Hematopoietic multipotent progenitor cell (in vitro differentiated cells): ENCODE measurements around the gene MVD. TPM values are rescaled to one million over a fixed set of nuclear protein-coding genes. Genes with fewer than 3 reads are reported as not detected.

Experiments used
- DNase-seq, 3 donors: peaks; one replicate each; pipeline ENCODE4 v3.0.0-alpha.2; 2011 to 2015; ENCODE audit warnings: low read depth in 2 of 3, low spot score in 2 of 3
- total RNA-seq: library from RNA; depleted of rRNA; stranded (reverse); fragments of >200 nt; gene quantifications from one replicate; pipeline ENCODE4 v1.2.3, GENCODE V29; 2012

MVD gene
- total RNA-seq, 1 donor: 38.2 TPM

DNA sequence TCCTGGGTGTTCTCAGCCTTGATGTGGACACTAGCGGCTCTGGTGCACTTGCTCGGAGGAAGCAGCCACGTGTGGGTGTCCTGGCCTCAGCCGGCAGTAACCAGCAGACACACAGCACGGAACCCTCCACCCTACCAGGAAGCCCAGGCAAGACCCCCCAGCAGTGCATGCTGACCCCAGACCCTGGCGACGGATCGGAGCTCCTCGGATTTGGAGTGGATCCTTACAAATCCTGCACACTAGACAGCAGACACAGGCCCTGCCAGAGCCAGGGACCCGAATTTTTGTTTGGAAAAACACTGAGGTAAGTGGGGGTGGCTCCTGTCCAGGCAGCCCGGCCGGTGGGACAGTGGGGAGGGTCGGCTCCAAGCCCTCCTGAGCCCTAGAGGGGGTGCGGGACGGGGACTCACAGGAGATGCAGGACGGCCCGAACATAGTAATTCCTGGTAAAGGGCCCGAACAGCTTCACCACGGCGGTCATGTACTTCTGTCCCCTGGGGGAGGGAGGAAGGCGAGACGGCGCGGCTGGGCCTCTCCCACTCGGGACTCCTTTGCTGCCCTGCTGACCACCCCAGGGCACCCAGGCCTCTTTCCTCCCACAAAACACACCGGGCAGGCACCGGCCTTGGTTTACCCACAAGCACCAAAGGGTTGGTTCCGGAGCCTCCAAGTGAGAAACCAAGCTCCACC lies 16.4 kb downstream of the MVD start:
- DNase-seq: no peak

GRCh38 chr16:88645941-88646340 lies 16.9 kb downstream of the MVD start:
- no peak for DNase-seq

GRCh38 chr16:88645455-88645854 lies 17.4 kb downstream of the MVD start:
- DNase-seq: no peak

GRCh38 chr16:88643644-88643932 lies 19.3 kb downstream of the MVD start:
- DNase-seq: no peak

DNA sequence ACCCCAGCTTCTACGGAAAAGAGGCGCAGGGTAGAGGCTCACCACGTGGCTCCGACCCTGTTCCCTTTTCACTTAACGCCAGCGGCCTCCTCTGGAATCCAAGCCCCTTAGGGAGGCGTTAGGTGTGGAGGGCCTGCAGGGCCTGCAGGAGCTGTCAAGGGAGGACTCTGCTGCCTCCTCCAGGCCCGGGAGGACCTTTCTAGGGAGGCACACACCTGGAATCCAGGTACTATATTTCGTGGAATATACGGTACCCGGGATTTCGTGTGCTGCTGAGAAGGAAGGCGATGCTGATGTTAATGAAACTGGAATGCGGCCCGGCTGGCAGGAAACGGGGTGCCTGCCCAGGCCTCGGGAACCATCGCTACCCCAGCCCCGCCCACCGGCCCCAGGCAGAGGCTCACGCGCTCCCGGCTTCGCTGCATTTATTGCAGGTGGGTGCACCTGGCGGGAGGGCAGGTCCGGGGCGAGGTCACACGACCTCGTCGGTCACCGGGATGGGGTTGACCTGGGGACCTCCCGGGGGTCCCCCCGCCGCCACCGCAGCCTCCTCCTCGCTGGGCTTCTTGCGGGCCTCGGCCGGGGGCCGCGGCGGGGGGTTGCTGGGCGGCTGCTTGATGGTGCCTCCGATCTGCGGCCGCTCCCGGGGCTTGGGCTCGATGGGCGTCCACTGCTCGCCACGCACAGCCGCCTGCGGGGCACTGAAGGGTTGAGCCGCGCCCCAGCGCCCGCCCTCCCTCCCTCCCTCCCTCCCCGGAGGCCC lies 19.8 kb downstream of the MVD start:
- DNase-seq: no peak

- DNase-seq: no peak
Measured at GRCh38 chr16:88640498-88641247, 22.2 kb downstream of the MVD start.

- no peak for DNase-seq
Measured at GRCh38 chr16:88640039-88640495, 22.8 kb downstream of the MVD start.

GRCh38 chr16:88639231-88640038 lies 23.5 kb downstream of the MVD start:
- no peak for DNase-seq

- DNase-seq: no peak
Measured at GRCh38 chr16:88638323-88639230, 24.3 kb downstream of the MVD start, which contains the start of gene IL17C. Gene IL17C, plus strand, starts transcription at chr16:88638572. Its CDS starts 70 bp downstream, at chr16:88638642.

- no peak for DNase-seq
Measured at GRCh38 chr16:88636488-88637265, 26.2 kb downstream of the MVD start.

- DNase-seq: no peak
Measured at GRCh38 chr16:88635671-88636319, 27.1 kb downstream of the MVD start.

- DNase-seq: no peak
Measured at GRCh38 chr16:88634994-88635670, 27.8 kb downstream of the MVD start.

- peak in 2 of 3 donors; percentile 28 to 46 for DNase-seq
Measured at GRCh38 chr16:88634141-88634993, 28.5 kb downstream of the MVD start.

- DNase-seq: peak in 2 of 3 donors; percentile 20 to 35
Measured at GRCh38 chr16:88633684-88634140, 29.2 kb downstream of the MVD start.

GRCh38 chr16:88632587-88632930 lies 30.3 kb downstream of the MVD start:
- DNase-seq: no peak

GRCh38 chr16:88631920-88632586 lies 30.8 kb downstream of the MVD start:
- no peak for DNase-seq
